ENCODE measurements around the gene PUSL1. TPM values are rescaled to one million over a fixed set of nuclear protein-coding genes. Genes with fewer than 3 reads are reported as not detected.

Gene PUSL1
- total RNA-seq, 1 donor from 2014 or later, result 10.4 TPM

- intact Hi-C loops (cut with micrococcal nuclease), result no loop called here
- H3K36me3 ChIP-seq, result no peaks in the 10 kb centered on the region
- peaks cover 34% of the 10 kb centered on the region for H3K27me3 ChIP-seq (ENCODE audit: low read depth)
- no peak overlapping the region for H3K27ac ChIP-seq (replicated peaks)
- no peaks in the 10 kb centered on the region for H3K9me3 ChIP-seq (replicated peaks)
- peaks cover 11% of the 10 kb centered on the region for H3K4me1 ChIP-seq
- TF ChIP-seq, protein P1, sequence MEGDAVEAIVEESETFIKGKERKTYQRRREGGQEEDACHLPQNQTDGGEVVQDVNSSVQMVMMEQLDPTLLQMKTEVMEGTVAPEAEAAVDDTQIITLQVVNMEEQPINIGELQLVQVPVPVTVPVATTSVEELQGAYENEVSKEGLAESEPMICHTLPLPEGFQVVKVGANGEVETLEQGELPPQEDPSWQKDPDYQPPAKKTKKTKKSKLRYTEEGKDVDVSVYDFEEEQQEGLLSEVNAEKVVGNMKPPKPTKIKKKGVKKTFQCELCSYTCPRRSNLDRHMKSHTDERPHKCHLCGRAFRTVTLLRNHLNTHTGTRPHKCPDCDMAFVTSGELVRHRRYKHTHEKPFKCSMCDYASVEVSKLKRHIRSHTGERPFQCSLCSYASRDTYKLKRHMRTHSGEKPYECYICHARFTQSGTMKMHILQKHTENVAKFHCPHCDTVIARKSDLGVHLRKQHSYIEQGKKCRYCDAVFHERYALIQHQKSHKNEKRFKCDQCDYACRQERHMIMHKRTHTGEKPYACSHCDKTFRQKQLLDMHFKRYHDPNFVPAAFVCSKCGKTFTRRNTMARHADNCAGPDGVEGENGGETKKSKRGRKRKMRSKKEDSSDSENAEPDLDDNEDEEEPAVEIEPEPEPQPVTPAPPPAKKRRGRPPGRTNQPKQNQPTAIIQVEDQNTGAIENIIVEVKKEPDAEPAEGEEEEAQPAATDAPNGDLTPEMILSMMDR (IDR thresholded peaks at IDR 0.05; ENCODE audit: borderline replicate concordance), result no peak
- no peak overlapping the region for H3K4me3 ChIP-seq
- DNase-seq, result no peak
Measured at GRCh38 chr1:1285102-1285571, 23.3 kb upstream of the PUSL1 start.

DNA sequence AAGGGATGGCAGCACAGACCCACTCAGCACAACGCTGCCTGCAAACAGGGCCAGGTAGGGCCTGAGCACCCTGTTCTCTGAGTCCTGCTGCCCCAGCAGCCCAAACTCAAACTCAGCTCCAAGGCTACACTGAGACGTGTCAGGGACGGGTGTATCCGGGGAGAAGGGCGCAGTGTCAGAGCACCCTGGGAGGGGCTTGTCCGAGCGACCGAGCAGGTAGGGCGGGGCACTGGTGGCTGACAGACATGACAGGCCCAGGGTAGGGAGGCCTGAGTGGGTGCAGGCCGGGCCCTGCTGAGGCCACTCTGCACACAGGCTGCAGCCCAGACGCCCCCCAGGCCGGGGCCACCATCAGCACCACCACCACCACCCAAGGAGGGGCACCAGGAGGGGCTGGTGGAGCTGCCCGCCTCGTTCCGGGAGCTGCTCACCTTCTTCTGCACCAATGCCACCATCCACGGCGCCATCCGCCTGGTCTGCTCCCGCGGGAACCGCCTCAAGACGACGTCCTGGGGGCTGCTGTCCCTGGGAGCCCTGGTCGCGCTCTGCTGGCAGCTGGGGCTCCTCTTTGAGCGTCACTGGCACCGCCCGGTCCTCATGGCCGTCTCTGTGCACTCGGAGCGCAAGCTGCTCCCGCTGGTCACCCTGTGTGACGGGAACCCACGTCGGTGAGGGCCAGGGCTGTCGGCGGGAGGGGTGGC lies 22.6 kb upstream of the PUSL1 start:
- H3K4me1 ChIP-seq, result peaks cover 12% of the 10 kb centered on the region
- H3K4me3 ChIP-seq, result no peak overlapping the region
- TF ChIP-seq, protein P1 (IDR thresholded peaks at IDR 0.05; ENCODE audit: borderline replicate concordance), result no peak
- intact Hi-C loops (cut with micrococcal nuclease), result no loop called here
- no peak for DNase-seq
- H3K27ac ChIP-seq (replicated peaks), result no peak overlapping the region
- H3K27me3 ChIP-seq (ENCODE audit: low read depth), result peaks cover 34% of the 10 kb centered on the region
- no peaks in the 10 kb centered on the region for H3K36me3 ChIP-seq
- no peaks in the 10 kb centered on the region for H3K9me3 ChIP-seq (replicated peaks)

DNA sequence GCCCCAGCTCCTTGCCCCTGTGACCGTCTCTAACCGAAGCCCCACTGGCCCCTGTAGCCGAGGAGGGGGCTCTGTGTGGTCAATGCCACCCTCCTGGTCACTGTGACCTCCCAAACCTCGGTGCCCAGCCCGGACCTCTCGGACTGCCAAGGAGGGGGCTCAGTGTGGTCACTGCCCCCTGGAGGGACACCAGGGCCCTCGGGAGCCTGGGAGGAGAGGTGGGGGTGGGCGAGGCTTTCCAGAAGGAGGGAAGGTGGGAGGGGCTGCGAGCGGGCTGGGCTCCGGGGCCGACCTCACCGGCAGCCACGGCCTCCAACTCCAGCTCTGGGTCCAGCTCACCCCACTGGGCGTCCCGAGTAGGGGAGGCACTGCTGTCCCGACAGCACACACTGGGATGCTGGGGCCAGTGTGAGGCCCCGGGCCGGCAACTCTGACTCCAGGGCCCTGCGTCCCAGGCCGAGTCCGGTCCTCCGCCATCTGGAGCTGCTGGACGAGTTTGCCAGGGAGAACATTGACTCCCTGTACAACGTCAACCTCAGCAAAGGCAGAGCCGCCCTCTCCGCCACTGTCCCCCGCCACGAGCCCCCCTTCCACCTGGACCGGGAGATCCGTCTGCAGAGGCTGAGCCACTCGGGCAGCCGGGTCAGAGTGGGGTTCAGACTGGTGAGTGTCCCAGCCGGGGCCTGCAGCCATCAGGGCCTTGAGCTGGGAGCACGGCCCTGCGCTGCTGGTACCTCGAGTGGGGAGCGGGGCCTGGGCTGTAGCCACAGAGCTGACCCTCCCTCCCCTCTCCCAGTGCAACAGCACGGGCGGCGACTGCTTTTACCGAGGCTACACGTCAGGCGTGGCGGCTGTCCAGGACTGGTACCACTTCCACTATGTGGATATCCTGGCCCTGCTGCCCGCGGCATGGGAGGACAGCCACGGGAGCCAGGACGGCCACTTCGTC lies 21.8 kb upstream of the PUSL1 start:
- TF ChIP-seq, protein P1 (IDR thresholded peaks at IDR 0.05; ENCODE audit: borderline replicate concordance), result no peak
- intact Hi-C loops (cut with micrococcal nuclease), result no loop called here
- DNase-seq, result no peak

GRCh38 chr1:1287288-1288110 lies 20.9 kb upstream of the PUSL1 start:
- Histone ChIP-seq H3K4me1 (peaks cover 14% of the 10 kb centered on the region), H3K27ac (replicated peaks) (no peak overlapping the region), H3K4me3 (no peak overlapping the region), H3K27me3 (ENCODE audit: low read depth) (peaks cover 34% of the 10 kb centered on the region), H3K36me3 (no peaks in the 10 kb centered on the region), H3K9me3 (replicated peaks) (no peaks in the 10 kb centered on the region)
- intact Hi-C loops (cut with micrococcal nuclease), result no loop called here
- TF ChIP-seq, protein P1 (IDR thresholded peaks at IDR 0.05; ENCODE audit: borderline replicate concordance), result no peak
- no peak for DNase-seq

More for the DNA sequence above, 21.8 kb upstream of the PUSL1 start:
- no peaks in the 10 kb centered on the region for H3K9me3 ChIP-seq (replicated peaks)
- no peak overlapping the region for H3K4me3 ChIP-seq
- peaks cover 34% of the 10 kb centered on the region for H3K27me3 ChIP-seq (ENCODE audit: low read depth)
- H3K27ac ChIP-seq (replicated peaks), result no peak overlapping the region
- H3K36me3 ChIP-seq, result no peaks in the 10 kb centered on the region
- H3K4me1 ChIP-seq, result peaks cover 16% of the 10 kb centered on the region

- Histone ChIP-seq H3K27ac (replicated peaks) (no peak overlapping the region), H3K9me3 (replicated peaks) (no peaks in the 10 kb centered on the region), H3K4me3 (no peak overlapping the region), H3K27me3 (ENCODE audit: low read depth) (peaks cover 25% of the 10 kb centered on the region), H3K4me1 (peaks cover 14% of the 10 kb centered on the region), H3K36me3 (peaks cover 22% of the 10 kb centered on the region)
- peak; percentile 51 for DNase-seq
- TF ChIP-seq, protein P1 (IDR thresholded peaks at IDR 0.05; ENCODE audit: borderline replicate concordance), result peak; percentile 64
- intact Hi-C loops (cut with micrococcal nuclease), result no loop called here
Measured at GRCh38 chr1:1290238-1290731, 18.1 kb upstream of the PUSL1 start.

All from left ventricle myocardium inferior (tissue), 1 donor.